Sigmoid colon (tissue), 7 donors: ENCODE data around the gene THOC1. TPM values are rescaled to one million over a fixed set of nuclear protein-coding genes. Genes with fewer than 3 reads are reported as not detected.

Source experiments
- DNase-seq: peaks from one replicate; pipeline ENCODE4 v3.0.0-alpha.2; 2019
- H3K27ac ChIP-seq, 4 donors: fragments of 200-600 bp; sonication (generic); one replicate each; pipeline ENCODE4 v1.5.1; 2016 to 2019; ENCODE audit warnings: mild to moderate bottlenecking in 1 of 4
- H3K27me3 ChIP-seq, 3 donors: fragments of 200-600 bp; sonication (generic); one replicate each; pipeline ENCODE4 v1.5.1; 2019; ENCODE audit warnings: mild to moderate bottlenecking in 1 of 3
- H3K36me3 ChIP-seq, 4 donors: fragments of 200-600 bp; sonication (generic); one replicate each; pipeline ENCODE4 v1.5.1; 2016 to 2019
- H3K4me1 ChIP-seq, 4 donors: fragments of 200-600 bp; sonication (generic); one replicate each; pipeline ENCODE4 v1.5.1; 2017 to 2019
- H3K4me3 ChIP-seq, 4 donors: fragments of 200-600 bp; sonication (generic); one replicate each; pipeline ENCODE4 v1.5.1; 2017 to 2019; ENCODE audit warnings: mild to moderate bottlenecking in 2 of 4, moderate library complexity in 1 of 4
- H3K9me3 ChIP-seq, 4 donors: fragments of 200-600 bp in 3 of 4; sonication (generic) in 3 of 4; one replicate each; pipeline versions ENCODE4 v1.5.1 to v1.6.1; 2013 to 2019
- CTCF ChIP-seq, 4 experiments: fragments of 450-650 bp in 3 of 4; fragments of 200-600 bp in 1 of 4; IDR thresholded peaks; one replicate each; pipeline ENCODE4 v1.5.1; 2016 to 2019; ENCODE audit warnings: antibody characterized with exemption in 4 of 4, mild to moderate bottlenecking in 3 of 4, moderate library complexity in 2 of 4
- EP300 ChIP-seq, 4 donors: sonication (generic); formaldehyde crosslinking; IDR thresholded peaks; one replicate each; pipeline ENCODE4 v1.6.1; 2017; ENCODE audit warnings: antibody characterized with exemption in 4 of 4
- POLR2A ChIP-seq, 2 donors: fragments of 450-650 bp; IDR thresholded peaks; one replicate each; pipeline ENCODE4 v1.6.1; 2016; ENCODE audit warnings: antibody characterized with exemption in 2 of 2, mild to moderate bottlenecking in 2 of 2, moderate library complexity in 2 of 2
- POLR2AphosphoS5 ChIP-seq, 4 donors: sonication (generic); formaldehyde crosslinking; IDR thresholded peaks; one replicate each; pipeline ENCODE4 v1.6.1; 2017; ENCODE audit warnings: antibody characterized with exemption in 4 of 4
- WGBS, 2 donors: extraction: QIAGEN DNeasy Blood & Tissue Kit; methylation state at CpG; one replicate each; pipeline ENCODE4 v1.1.7; 2013; 5-methylcytosine and 5-hydroxymethylcytosine counted together
- intact Hi-C: fragments of 100-400 bp; cut with DNase I; formaldehyde crosslinking; loops from one replicate; pipeline ENCODE4 v1.15.1; 2023
- polyA plus RNA-seq, 3 donors: library from polyadenylated mRNA; stranded (reverse); fragments of 200-250 nt; gene quantifications; one replicate each; pipeline ENCODE4 v1.2.3, GENCODE V29; 2013
- total RNA-seq, 4 donors: library from RNA; depleted of rRNA; stranded (reverse); fragments of >200 nt; gene quantifications; one replicate each; pipeline ENCODE4 v1.1.0, GENCODE V29; 2016
- donor health status: healthy with polysubstance abuse.
- donor health status: Bipolar disorder and iron deficiency.
- donor health status: healthy.

Gene THOC1
- total and polyA plus RNA-seq, 7 donors = 7.2 to 71.2 (median 40.8) TPM

- H3K36me3 ChIP-seq = peaks cover 0 to 31% (median 12%) of the 10 kb centered on the region in 4 donors
- H3K9me3 ChIP-seq = no peaks in the 10 kb centered on the region
- DNase-seq = no peak
- no peak overlapping the region for H3K27ac ChIP-seq
- H3K4me1 ChIP-seq = peaks cover 0 to 10% (median 9%) of the 10 kb centered on the region in 4 donors
- no peaks in the 10 kb centered on the region for H3K27me3 ChIP-seq
- no peak overlapping the region for H3K4me3 ChIP-seq
- intact Hi-C loops = no loop called here
- 84 to 95% methylated on average over 1 of the region's 1 CpG for WGBS, 2 donors
- TF ChIP-seq EP300 (IDR thresholded peaks at IDR 0.05) (no peak), POLR2A (IDR thresholded peaks at IDR 0.05) (no peak), POLR2AphosphoS5 (IDR thresholded peaks at IDR 0.05) (no peak), CTCF (IDR thresholded peaks at IDR 0.05) (no peak)
Measured at GRCh38 chr18:183769-184168, 84.1 kb downstream of the THOC1 start.

- H3K27ac ChIP-seq = no peak overlapping the region
- peaks cover 0 to 29% (median 12%) of the 10 kb centered on the region in 4 donors for H3K36me3 ChIP-seq
- no peaks in the 10 kb centered on the region for H3K27me3 ChIP-seq
- intact Hi-C loops = no loop called here
- TF ChIP-seq POLR2AphosphoS5 (IDR thresholded peaks at IDR 0.05) = no peak
- TF ChIP-seq EP300 (IDR thresholded peaks at IDR 0.05) = no peak
- H3K4me3 ChIP-seq = no peak overlapping the region
- DNase-seq = no peak
- peaks cover 0 to 17% (median 12%) of the 10 kb centered on the region in 4 donors for H3K4me1 ChIP-seq
- H3K9me3 ChIP-seq = no peaks in the 10 kb centered on the region
Measured at GRCh38 chr18:181711-182110, 86.1 kb downstream of the THOC1 start.

GRCh38 chr18:179499-179898 lies 88.3 kb downstream of the THOC1 start:
- intact Hi-C loops = no loop called here
- peaks cover 0 to 17% (median 12%) of the 10 kb centered on the region in 4 donors for H3K4me1 ChIP-seq
- TF ChIP-seq EP300 (IDR thresholded peaks at IDR 0.05) (no peak), POLR2AphosphoS5 (IDR thresholded peaks at IDR 0.05) (no peak), CTCF (IDR thresholded peaks at IDR 0.05) (no peak), POLR2A (IDR thresholded peaks at IDR 0.05) (no peak)
- H3K4me3 ChIP-seq = no peak overlapping the region
- 77 to 86% methylated on average over 5 of the region's 5 CpGs for WGBS, 2 donors
- H3K27me3 ChIP-seq = no peaks in the 10 kb centered on the region
- no peaks in the 10 kb centered on the region for H3K9me3 ChIP-seq
- H3K27ac ChIP-seq = no peak overlapping the region
- DNase-seq = no peak
- H3K36me3 ChIP-seq = peaks cover 0 to 21% (median 8%) of the 10 kb centered on the region in 4 donors

GRCh38 chr18:172361-172760 lies 95.5 kb downstream of the THOC1 start:
- H3K27ac ChIP-seq = no peak overlapping the region
- peaks cover 0 to 5% (median 0%) of the 10 kb centered on the region in 4 donors for H3K4me1 ChIP-seq
- DNase-seq = no peak
- TF ChIP-seq EP300 (IDR thresholded peaks at IDR 0.05) = no peak
- no peak for TF ChIP-seq CTCF (IDR thresholded peaks at IDR 0.05)
- TF ChIP-seq POLR2AphosphoS5 (IDR thresholded peaks at IDR 0.05) = no peak
- TF ChIP-seq POLR2A (IDR thresholded peaks at IDR 0.05) = no peak
- H3K36me3 ChIP-seq = peaks cover 0 to 60% (median 9%) of the 10 kb centered on the region in 4 donors
- no peak overlapping the region for H3K4me3 ChIP-seq
- 91 to 93% methylated on average over 5 of the region's 5 CpGs for WGBS, 2 donors
- H3K9me3 ChIP-seq = no peaks in the 10 kb centered on the region
- intact Hi-C loops = no loop called here
- H3K27me3 ChIP-seq = no peaks in the 10 kb centered on the region

Other genes with a start within 250 kb of the THOC1 start
- gene TUBB8B, start 218.4 kb downstream of the THOC1 start, total RNA-seq = not detected
- 1 to 10 TPM in 1 of 3 donors, not detected in 2; 1.2 TPM for gene TUBB8B, start 218.4 kb downstream of the THOC1 start, polyA plus RNA-seq
- gene USP14, start 109.5 kb downstream of the THOC1 start, total RNA-seq = 10 to 100 TPM; 27.8 to 40.7 (median 31.0) TPM
- gene USP14, start 109.5 kb downstream of the THOC1 start, polyA plus RNA-seq = 10 to 100 TPM; 11.4 to 26.1 (median 17.3) TPM
- gene COLEC12, start 232.7 kb upstream of the THOC1 start, total RNA-seq = 10 to 100 TPM; 15.9 to 24.7 (median 19.0) TPM
- gene COLEC12, start 232.7 kb upstream of the THOC1 start, polyA plus RNA-seq = 1 to 10 TPM in 2 of 3 donors, under 1 TPM in 1; 0.69 to 4.2 (median 2.4) TPM